Hepatocyte (in vitro differentiated cells): Measurements from ENCODE around the gene CEP55. TPM values are rescaled to one million over a fixed set of nuclear protein-coding genes. Genes with fewer than 3 reads are reported as not detected.

ENCODE experiments used
- DNase-seq: peaks from one replicate; pipeline ENCODE4 v3.0.0-alpha.2; 2016; ENCODE audit warnings: low spot score
- H2AFZ ChIP-seq: fragments of 200-600 bp; sonication (generic); 2 replicates; pipeline ENCODE4 v1.6.0; 2016; ENCODE audit warnings: antibody characterized with exemption, mild to moderate bottlenecking
- H3K27ac ChIP-seq: fragments of 200-600 bp; sonication (generic); 2 replicates; pipeline ENCODE4 v1.5.1; 2016; ENCODE audit warnings: mild to moderate bottlenecking
- H3K27me3 ChIP-seq: fragments of 200-600 bp; sonication (generic); 2 replicates; pipeline ENCODE4 v1.6.1; 2016
- H3K36me3 ChIP-seq: fragments of 200-600 bp; sonication (generic); replicated peaks from 2 replicates; pipeline ENCODE4 v1.5.1; 2016; ENCODE audit warnings: low read depth; ENCODE audit not compliant: insufficient read depth
- H3K4me1 ChIP-seq: fragments of 200-600 bp; sonication (generic); 2 replicates; pipeline ENCODE4 v1.5.1; 2016; ENCODE audit warnings: mild to moderate bottlenecking, moderate library complexity; ENCODE audit not compliant: insufficient read depth
- H3K4me2 ChIP-seq: fragments of 200-600 bp; sonication (generic); 2 replicates; pipeline ENCODE4 v1.6.0; 2016
- H3K4me3 ChIP-seq: fragments of 200-600 bp; sonication (generic); 2 replicates; pipeline ENCODE4 v1.5.1; 2016; ENCODE audit warnings: mild to moderate bottlenecking
- H3K79me2 ChIP-seq: fragments of 200-600 bp; sonication (generic); 2 replicates; pipeline ENCODE4 v1.6.0; 2017; ENCODE audit warnings: mild to moderate bottlenecking
- H3K9me2 ChIP-seq: fragments of 200-600 bp; sonication (generic); replicated peaks from 2 replicates; pipeline ENCODE4 v1.6.0; 2017; ENCODE audit warnings: mild to moderate bottlenecking; ENCODE audit not compliant: insufficient read depth
- H3K9me3 ChIP-seq: fragments of 200-600 bp; sonication (generic); 2 replicates; pipeline ENCODE4 v1.5.1; 2016; ENCODE audit warnings: low read depth, mild to moderate bottlenecking
- H4K20me1 ChIP-seq: fragments of 200-600 bp; sonication (generic); 2 replicates; pipeline ENCODE4 v1.6.0; 2016; ENCODE audit warnings: mild to moderate bottlenecking; ENCODE audit not compliant: insufficient read depth, poor library complexity, severe bottlenecking
- CTCF ChIP-seq: fragments of 200-600 bp; sonication (generic); IDR thresholded peaks from 2 replicates; pipeline ENCODE4 v1.5.1; 2016; ENCODE audit warnings: antibody characterized with exemption, mild to moderate bottlenecking; ENCODE audit not compliant: poor library complexity
- EZH2 ChIP-seq: fragments of 200-600 bp; sonication (generic); IDR thresholded peaks from 2 replicates; pipeline ENCODE4 v1.6.1; 2016; ENCODE audit warnings: antibody characterized with exemption, mild to moderate bottlenecking, borderline replicate concordance
- EZH2phosphoT487 ChIP-seq: fragments of 200-600 bp; sonication (generic); IDR thresholded peaks from one replicate; pipeline ENCODE4 v1.6.1; 2018; ENCODE audit warnings: antibody characterized with exemption, mild to moderate bottlenecking, low read depth, moderate library complexity; ENCODE audit not compliant: unreplicated experiment, severe bottlenecking
- WGBS: methylation state at CpG from one replicate; pipeline ENCODE4 v1.1.6; 2016; ENCODE audit warnings: low lambda C conversion rate; ENCODE audit errors: missing lambda C conversion rate; 5-methylcytosine and 5-hydroxymethylcytosine counted together
- polyA plus RNA-seq: library from polyadenylated mRNA; unstranded; fragments of >200 nt; fragmentation: Nextera tagmentation; extraction: Ambion mirVana; gene quantifications from 2 replicates; pipeline ENCODE4 v1.2.1, GENCODE V29; 2016
- total RNA-seq: library from RNA; depleted of rRNA; stranded (reverse); fragments of >200 nt; gene quantifications from 2 replicates; pipeline ENCODE4 v1.2.3, GENCODE V29; 2014

Gene CEP55
- total and polyA plus RNA-seq, 2 experiments from 2014 or later, result 4.0 to 5.4 TPM

- H3K27me3 ChIP-seq, result peaks cover 4% of the 10 kb centered on the region
- no peak overlapping the region for H3K4me3 ChIP-seq
- no peak overlapping the region for H3K4me2 ChIP-seq
- no peaks in the 10 kb centered on the region for H4K20me1 ChIP-seq
- no peak overlapping the region for H2AFZ ChIP-seq
- no peak for DNase-seq
- WGBS, result 83% methylated on average over 2 of the region's 2 CpGs
- no peaks in the 10 kb centered on the region for H3K9me3 ChIP-seq
- no peaks in the 10 kb centered on the region for H3K79me2 ChIP-seq
- no peaks in the 10 kb centered on the region for H3K9me2 ChIP-seq
- no peaks in the 10 kb centered on the region for H3K4me1 ChIP-seq
- no peak overlapping the region for H3K27ac ChIP-seq
- no peak for TF ChIP-seq CTCF
- no peak for TF ChIP-seq EZH2phosphoT487
- TF ChIP-seq EZH2, result no peak
- H3K36me3 ChIP-seq, result no peaks in the 10 kb centered on the region
Measured at GRCh38 chr10:93491602-93492121, 4.8 kb upstream of the CEP55 start.

- Histone ChIP-seq H3K36me3 (no peaks in the 10 kb centered on the region), H3K9me3 (no peaks in the 10 kb centered on the region), H2AFZ (no peak overlapping the region), H3K79me2 (peaks cover 6% of the 10 kb centered on the region), H3K9me2 (no peaks in the 10 kb centered on the region), H3K4me3 (no peak overlapping the region), H3K4me2 (no peak overlapping the region), H3K4me1 (no peaks in the 10 kb centered on the region), H3K27me3 (peaks cover 4% of the 10 kb centered on the region), H4K20me1 (no peaks in the 10 kb centered on the region), H3K27ac (no peak overlapping the region)
- DNase-seq, result no peak
- TF ChIP-seq CTCF (no peak), EZH2 (no peak), EZH2phosphoT487 (no peak)
- WGBS, result 44% methylated on average over 3 of the region's 3 CpGs
Measured at GRCh38 chr10:93493162-93493561, 3.2 kb upstream of the CEP55 start.

- Histone ChIP-seq H3K36me3 (no peaks in the 10 kb centered on the region), H3K9me3 (no peaks in the 10 kb centered on the region), H2AFZ (no peak overlapping the region), H3K79me2 (peaks cover 6% of the 10 kb centered on the region), H3K27ac (no peak overlapping the region), H3K4me2 (no peak overlapping the region), H3K4me1 (no peaks in the 10 kb centered on the region), H4K20me1 (no peaks in the 10 kb centered on the region), H3K9me2 (no peaks in the 10 kb centered on the region), H3K4me3 (no peak overlapping the region), H3K27me3 (peaks cover 4% of the 10 kb centered on the region)
- TF ChIP-seq CTCF, result no peak
- TF ChIP-seq EZH2, result no peak
- TF ChIP-seq EZH2phosphoT487, result no peak
- WGBS, result 94% methylated on average over 2 of the region's 2 CpGs
- DNase-seq, result no peak
Measured at GRCh38 chr10:93494494-93494893, 1.9 kb upstream of the CEP55 start.
